Stomach (tissue), 4 donors: ENCODE data around the gene GAST.

ENCODE experiments used
- POLR2AphosphoS5 ChIP-seq, 3 donors: sonication (generic); formaldehyde crosslinking; IDR thresholded peaks; one replicate each; pipeline ENCODE4 v1.6.1; 2016; ENCODE audit warnings: antibody characterized with exemption in 3 of 3
- TF ChIP-seq, protein P1 (sequence below), 7 experiments: fragments of 450-650 bp in 4 of 7; fragments of 200-600 bp in 3 of 7; sonication (generic) in 3 of 7; IDR thresholded peaks; one replicate each; pipeline ENCODE4 v1.5.1; 2016 to 2019; ENCODE audit warnings: antibody characterized with exemption in 7 of 7, control low read depth in 2 of 7, mild to moderate bottlenecking in 1 of 7

DNA sequence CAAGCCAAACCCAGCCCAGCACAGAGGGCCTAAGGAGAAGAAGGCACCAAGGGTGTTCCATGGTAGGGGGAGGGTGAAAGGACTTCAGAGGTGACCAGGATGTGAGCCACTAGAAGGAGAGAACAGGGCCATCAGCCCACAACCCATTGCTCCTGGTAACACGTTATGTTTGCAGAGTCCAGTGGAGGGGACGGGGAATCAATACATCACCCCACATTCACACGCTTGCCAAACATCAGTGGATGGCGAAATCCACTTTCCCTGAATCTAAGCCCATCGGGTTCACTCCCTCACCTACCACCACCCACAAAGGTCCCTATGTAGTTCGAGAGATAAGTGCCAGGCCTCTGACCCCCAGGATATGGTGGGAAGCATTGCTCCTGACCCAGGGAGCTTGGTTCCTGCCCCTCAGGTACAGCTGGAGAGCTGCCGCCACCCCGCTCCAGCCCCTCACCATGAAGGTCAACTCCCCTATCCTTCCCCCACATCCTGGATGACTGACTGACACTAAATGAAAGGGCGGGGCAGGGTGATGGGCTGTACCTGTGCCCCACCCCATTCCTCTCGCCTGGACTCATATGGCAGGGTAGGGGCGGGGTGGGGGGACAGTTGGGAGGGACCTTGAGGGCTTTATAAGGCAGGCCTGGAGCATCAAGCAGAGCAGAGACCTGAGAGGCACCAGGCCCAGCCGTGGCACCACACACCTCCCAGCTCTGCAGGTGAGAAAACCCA lies at the start of gene GAST:
- TF ChIP-seq POLR2AphosphoS5 (IDR thresholded peaks at IDR 0.05) = no peak
- TF ChIP-seq, protein P1, sequence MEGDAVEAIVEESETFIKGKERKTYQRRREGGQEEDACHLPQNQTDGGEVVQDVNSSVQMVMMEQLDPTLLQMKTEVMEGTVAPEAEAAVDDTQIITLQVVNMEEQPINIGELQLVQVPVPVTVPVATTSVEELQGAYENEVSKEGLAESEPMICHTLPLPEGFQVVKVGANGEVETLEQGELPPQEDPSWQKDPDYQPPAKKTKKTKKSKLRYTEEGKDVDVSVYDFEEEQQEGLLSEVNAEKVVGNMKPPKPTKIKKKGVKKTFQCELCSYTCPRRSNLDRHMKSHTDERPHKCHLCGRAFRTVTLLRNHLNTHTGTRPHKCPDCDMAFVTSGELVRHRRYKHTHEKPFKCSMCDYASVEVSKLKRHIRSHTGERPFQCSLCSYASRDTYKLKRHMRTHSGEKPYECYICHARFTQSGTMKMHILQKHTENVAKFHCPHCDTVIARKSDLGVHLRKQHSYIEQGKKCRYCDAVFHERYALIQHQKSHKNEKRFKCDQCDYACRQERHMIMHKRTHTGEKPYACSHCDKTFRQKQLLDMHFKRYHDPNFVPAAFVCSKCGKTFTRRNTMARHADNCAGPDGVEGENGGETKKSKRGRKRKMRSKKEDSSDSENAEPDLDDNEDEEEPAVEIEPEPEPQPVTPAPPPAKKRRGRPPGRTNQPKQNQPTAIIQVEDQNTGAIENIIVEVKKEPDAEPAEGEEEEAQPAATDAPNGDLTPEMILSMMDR (IDR thresholded peaks at IDR 0.05) = no peak
